ENCODE results near the gene MTMR6. TPM values are rescaled to one million over a fixed set of nuclear protein-coding genes. Genes with fewer than 3 reads are reported as not detected.

The MTMR6 gene
- total and polyA plus RNA-seq, 4 donors = 16.3 to 41.4 (median 19.9) TPM

GRCh38 chr13:25281935-25282332, 5.4 kb downstream of the MTMR6 start:
- WGBS (ENCODE audit: insufficient coverage) = 67% methylated on average over 1 of the region's 1 CpG
- H3K27me3 ChIP-seq (ENCODE audit: control insufficient read depth, insufficient read depth, low read length) = no peaks in the 10 kb centered on the region
- H3K4me3 ChIP-seq (ENCODE audit: low read depth, low read length) = no peak overlapping the region
- no peak for DNase-seq (ENCODE audit: low read depth in 4 of 6, low spot score in 6 of 6)
- H3K9me3 ChIP-seq (ENCODE audit: control insufficient read depth, insufficient read depth, low read length) = no peaks in the 10 kb centered on the region
- H3K4me1 ChIP-seq (ENCODE audit: control insufficient read depth, insufficient read depth, low read length) = peaks cover 3% of the 10 kb centered on the region
- no peak overlapping the region for H3K27ac ChIP-seq (ENCODE audit: low read depth, low read length)
- H3K36me3 ChIP-seq (ENCODE audit: control insufficient read depth, insufficient read depth, low read length) = no peaks in the 10 kb centered on the region

- no peak for DNase-seq (ENCODE audit: low read depth in 4 of 6, low spot score in 6 of 6)
- 0% methylated on average over 1 of the region's 4 CpGs for WGBS (ENCODE audit: insufficient coverage)
- no peak overlapping the region for H3K27ac ChIP-seq (ENCODE audit: low read depth, low read length)
Observed at GRCh38 chr13:25281193-25281934, 5.9 kb downstream of the MTMR6 start.

GRCh38 chr13:25280396-25280795, 6.9 kb downstream of the MTMR6 start:
- Histone ChIP-seq H3K27ac (ENCODE audit: low read depth, low read length) (no peak overlapping the region), H3K9me3 (ENCODE audit: control insufficient read depth, insufficient read depth, low read length) (no peaks in the 10 kb centered on the region), H3K4me1 (ENCODE audit: control insufficient read depth, insufficient read depth, low read length) (no peaks in the 10 kb centered on the region), H3K27me3 (ENCODE audit: control insufficient read depth, insufficient read depth, low read length) (no peaks in the 10 kb centered on the region), H3K4me3 (ENCODE audit: low read depth, low read length) (no peak overlapping the region), H3K36me3 (ENCODE audit: control insufficient read depth, insufficient read depth, low read length) (no peaks in the 10 kb centered on the region)
- no peak for DNase-seq (ENCODE audit: low read depth in 4 of 6, low spot score in 6 of 6)

More at GRCh38 chr13:25281193-25281934, 5.9 kb downstream of the MTMR6 start:
- Histone ChIP-seq H3K4me3 (ENCODE audit: low read depth, low read length) (no peak overlapping the region), H3K9me3 (ENCODE audit: control insufficient read depth, insufficient read depth, low read length) (no peaks in the 10 kb centered on the region), H3K27me3 (ENCODE audit: control insufficient read depth, insufficient read depth, low read length) (no peaks in the 10 kb centered on the region), H3K36me3 (ENCODE audit: control insufficient read depth, insufficient read depth, low read length) (no peaks in the 10 kb centered on the region), H3K4me1 (ENCODE audit: control insufficient read depth, insufficient read depth, low read length) (peaks cover 3% of the 10 kb centered on the region)

- Histone ChIP-seq H3K4me1 (ENCODE audit: control insufficient read depth, insufficient read depth, low read length) (no peaks in the 10 kb centered on the region), H3K9me3 (ENCODE audit: control insufficient read depth, insufficient read depth, low read length) (no peaks in the 10 kb centered on the region), H3K36me3 (ENCODE audit: control insufficient read depth, insufficient read depth, low read length) (peaks cover 4% of the 10 kb centered on the region), H3K27me3 (ENCODE audit: control insufficient read depth, insufficient read depth, low read length) (no peaks in the 10 kb centered on the region), H3K27ac (ENCODE audit: low read depth, low read length) (no peak overlapping the region), H3K4me3 (ENCODE audit: low read depth, low read length) (no peak overlapping the region)
- WGBS (ENCODE audit: insufficient coverage) = no CpG with 5 or more reads among the region's 2 CpGs
- DNase-seq (ENCODE audit: low read depth in 4 of 6, low spot score in 6 of 6) = no peak
Observed at GRCh38 chr13:25276748-25277147, 10.5 kb downstream of the MTMR6 start.

GRCh38 chr13:25268561-25268960, 18.7 kb downstream of the MTMR6 start:
- no peaks in the 10 kb centered on the region for H3K9me3 ChIP-seq (ENCODE audit: control insufficient read depth, insufficient read depth, low read length)
- H3K27me3 ChIP-seq (ENCODE audit: control insufficient read depth, insufficient read depth, low read length) = no peaks in the 10 kb centered on the region
- H3K27ac ChIP-seq (ENCODE audit: low read depth, low read length) = no peak overlapping the region
- H3K4me3 ChIP-seq (ENCODE audit: low read depth, low read length) = no peak overlapping the region
- H3K4me1 ChIP-seq (ENCODE audit: control insufficient read depth, insufficient read depth, low read length) = peaks cover 2% of the 10 kb centered on the region
- no peak for DNase-seq (ENCODE audit: low read depth in 4 of 6, low spot score in 6 of 6)
- WGBS (ENCODE audit: insufficient coverage) = 90% methylated on average over 6 of the region's 6 CpGs
- H3K36me3 ChIP-seq (ENCODE audit: control insufficient read depth, insufficient read depth, low read length) = peaks cover 15% of the 10 kb centered on the region

- peaks cover 13% of the 10 kb centered on the region for H3K36me3 ChIP-seq (ENCODE audit: control insufficient read depth, insufficient read depth, low read length)
- WGBS (ENCODE audit: insufficient coverage) = 100% methylated on average over 1 of the region's 1 CpG
Observed at GRCh38 chr13:25267715-25268114, 19.6 kb downstream of the MTMR6 start.

GRCh38 chr13:25266706-25267105, 20.6 kb downstream of the MTMR6 start:
- no peak for DNase-seq (ENCODE audit: low read depth in 4 of 6, low spot score in 6 of 6)
- Histone ChIP-seq H3K9me3 (ENCODE audit: control insufficient read depth, insufficient read depth, low read length) (no peaks in the 10 kb centered on the region), H3K27me3 (ENCODE audit: control insufficient read depth, insufficient read depth, low read length) (no peaks in the 10 kb centered on the region), H3K4me1 (ENCODE audit: control insufficient read depth, insufficient read depth, low read length) (peaks cover 2% of the 10 kb centered on the region), H3K27ac (ENCODE audit: low read depth, low read length) (no peak overlapping the region), H3K36me3 (ENCODE audit: control insufficient read depth, insufficient read depth, low read length) (peaks cover 16% of the 10 kb centered on the region), H3K4me3 (ENCODE audit: low read depth, low read length) (no peak overlapping the region)
- 84% methylated on average over 3 of the region's 5 CpGs for WGBS (ENCODE audit: insufficient coverage)

More at GRCh38 chr13:25267715-25268114, 19.6 kb downstream of the MTMR6 start:
- Histone ChIP-seq H3K9me3 (ENCODE audit: control insufficient read depth, insufficient read depth, low read length) (no peaks in the 10 kb centered on the region), H3K4me1 (ENCODE audit: control insufficient read depth, insufficient read depth, low read length) (peaks cover 2% of the 10 kb centered on the region), H3K27me3 (ENCODE audit: control insufficient read depth, insufficient read depth, low read length) (no peaks in the 10 kb centered on the region), H3K4me3 (ENCODE audit: low read depth, low read length) (no peak overlapping the region), H3K27ac (ENCODE audit: low read depth, low read length) (no peak overlapping the region)
- DNase-seq (ENCODE audit: low read depth in 4 of 6, low spot score in 6 of 6) = no peak

GRCh38 chr13:25262261-25262660, 25.0 kb downstream of the MTMR6 start:
- Histone ChIP-seq H3K9me3 (ENCODE audit: control insufficient read depth, insufficient read depth, low read length) (no peaks in the 10 kb centered on the region), H3K4me1 (ENCODE audit: control insufficient read depth, insufficient read depth, low read length) (no peaks in the 10 kb centered on the region), H3K4me3 (ENCODE audit: low read depth, low read length) (no peak overlapping the region), H3K27me3 (ENCODE audit: control insufficient read depth, insufficient read depth, low read length) (no peaks in the 10 kb centered on the region), H3K36me3 (ENCODE audit: control insufficient read depth, insufficient read depth, low read length) (peaks cover 18% of the 10 kb centered on the region), H3K27ac (ENCODE audit: low read depth, low read length) (no peak overlapping the region)
- no peak for DNase-seq (ENCODE audit: low read depth in 4 of 6, low spot score in 6 of 6)
- 100% methylated on average over 1 of the region's 4 CpGs for WGBS (ENCODE audit: insufficient coverage)

- Histone ChIP-seq H3K9me3 (ENCODE audit: control insufficient read depth, insufficient read depth, low read length) (no peaks in the 10 kb centered on the region), H3K27ac (ENCODE audit: low read depth, low read length) (no peak overlapping the region), H3K4me3 (ENCODE audit: low read depth, low read length) (no peak overlapping the region), H3K36me3 (ENCODE audit: control insufficient read depth, insufficient read depth, low read length) (peaks cover 7% of the 10 kb centered on the region), H3K4me1 (ENCODE audit: control insufficient read depth, insufficient read depth, low read length) (no peaks in the 10 kb centered on the region), H3K27me3 (ENCODE audit: control insufficient read depth, insufficient read depth, low read length) (no peaks in the 10 kb centered on the region)
- WGBS (ENCODE audit: insufficient coverage) = 80% methylated on average over 1 of the region's 2 CpGs
- no peak for DNase-seq (ENCODE audit: low read depth in 4 of 6, low spot score in 6 of 6)
Observed at GRCh38 chr13:25253702-25254101, 33.6 kb downstream of the MTMR6 start.

- WGBS (ENCODE audit: insufficient coverage) = no CpG with 5 or more reads among the region's 2 CpGs
- DNase-seq (ENCODE audit: low read depth in 4 of 6, low spot score in 6 of 6) = peak in 2 of 6 donors; percentile 19 to 23
- Histone ChIP-seq H3K27me3 (ENCODE audit: control insufficient read depth, insufficient read depth, low read length) (no peaks in the 10 kb centered on the region), H3K4me3 (ENCODE audit: low read depth, low read length) (no peak overlapping the region), H3K4me1 (ENCODE audit: control insufficient read depth, insufficient read depth, low read length) (no peaks in the 10 kb centered on the region), H3K27ac (ENCODE audit: low read depth, low read length) (no peak overlapping the region), H3K36me3 (ENCODE audit: control insufficient read depth, insufficient read depth, low read length) (peaks cover 7% of the 10 kb centered on the region), H3K9me3 (ENCODE audit: control insufficient read depth, insufficient read depth, low read length) (no peaks in the 10 kb centered on the region)
Observed at GRCh38 chr13:25252752-25253151, 34.5 kb downstream of the MTMR6 start.
